ENCODE results near the gene RPS2. TPM values are rescaled to one million over a fixed set of nuclear protein-coding genes. Genes with fewer than 3 reads are reported as not detected.

Gene RPS2
- total and polyA plus RNA-seq, 2 of the 8 experiments (the other 6 are each of a cell fraction or from before 2014, with no cell fraction given) = 4,042 to 16,783 TPM

GRCh38 chr16:1950559-1950958 lies 14.1 kb downstream of the RPS2 start:
- no peak overlapping the region for H2BK15ac ChIP-seq (ENCODE audit: low read length)
- TF ChIP-seq RBBP5 (IDR thresholded peaks at IDR 0.05; ENCODE audit: borderline replicate concordance, low read depth, low read length) (no peak), GTF2F1 (IDR thresholded peaks at IDR 0.05; ENCODE audit: borderline replicate concordance, low read depth, low read length) (no peak), HDAC2 (IDR thresholded peaks at IDR 0.05; ENCODE audit: borderline replicate concordance in 1 of 2, low read depth in 2 of 2, low read length in 2 of 2) (no peak), BRCA1 (IDR thresholded peaks at IDR 0.05; ENCODE audit: low read depth, low read length) (no peak)
- H2AK5ac ChIP-seq (ENCODE audit: low read depth, low read length) = no peak overlapping the region
- no peak overlapping the region for H3K27ac ChIP-seq (ENCODE audit: low read depth, low read length)
- H3K27me3 ChIP-seq (replicated peaks in 1 of 4; ENCODE audit: control insufficient read depth in 3 of 4, extremely low read depth in 1 of 4, insufficient read depth in 3 of 4, low read length in 3 of 4) = no peaks in the 10 kb centered on the region
- no peak overlapping the region for H2BK120ac ChIP-seq (replicated peaks; ENCODE audit: low read depth, low read length)
- peaks cover 0 to 3% (median 0%) of the 10 kb centered on the region in 4 experiments; a peak in 3 of 7 replicates for H3K4me1 ChIP-seq (replicated peaks in 1 of 4; ENCODE audit: control insufficient read depth in 3 of 4, insufficient read depth in 4 of 4, low read length in 3 of 4)
- no peak overlapping the region for H2BK5ac ChIP-seq (ENCODE audit: low read depth, low read length)
- H3K79me2 ChIP-seq (ENCODE audit: control insufficient read depth in 1 of 2, insufficient read depth in 2 of 2, low read length in 2 of 2) = no peaks in the 10 kb centered on the region
- FAIRE-seq (no peak), DNase-seq (ENCODE audit: low read depth in 1 of 2, low spot score in 2 of 2) (no peak)
- CTCF ChIA-PET (ENCODE audit: partially characterized antibody) = interaction anchor here (1.4 to 6.5 kb wide), 3 partner anchors 9 to 87 kb away, joined by 5 to 62 read pairs (median 7); partner anchors contain the start of gene MSRB1
- no peak overlapping the region for H4K5ac ChIP-seq (ENCODE audit: insufficient read length, low read depth, low read length)
- no peak overlapping the region for H3K4me2 ChIP-seq (ENCODE audit: insufficient read depth in 1 of 2, low read depth in 2 of 2, low read length in 2 of 2)
- H3K18ac ChIP-seq (ENCODE audit: extremely low read depth, low read length) = no peak overlapping the region
- H4K91ac ChIP-seq (replicated peaks; ENCODE audit: insufficient read length, low read length) = no peak overlapping the region
- no peak overlapping the region for H3K9ac ChIP-seq (replicated peaks in 1 of 4; ENCODE audit: extremely low read depth in 1 of 4, low read depth in 3 of 4, low read length in 3 of 4)
- no peak overlapping the region for H3K4me3 ChIP-seq (ENCODE audit: extremely low read depth in 1 of 4, insufficient read depth in 2 of 4, low read depth in 3 of 4, low read length in 4 of 4)
- no peak overlapping the region for H3K14ac ChIP-seq (ENCODE audit: insufficient read length)
- 92% methylated on average over 19 of the region's 19 CpGs; no CpG with 5 or more reads in 1 of the 2 experiments for WGBS, 2 experiments (ENCODE audit: extremely low coverage in 1 of 2, insufficient coverage in 1 of 2, insufficient read length in 1 of 2, insufficient replicate concordance in 2 of 2, low coverage in 1 of 2, low lambda C conversion rate in 2 of 2, missing lambda C conversion rate in 1 of 2)
- POLR2A ChIA-PET (ENCODE audit: partially characterized antibody) = interaction anchor here (0.9 to 19.8 kb wide), 3 partner anchors 7 to 20 kb away, joined by 3 to 336 read pairs (median 165); partner anchors contain the start of genes MSRB1, NDUFB10, RNF151 and RPS2
- H3K23ac ChIP-seq (ENCODE audit: insufficient read length) = no peak overlapping the region
- no peak overlapping the region for H2AFZ ChIP-seq (ENCODE audit: low read length)
- H4K8ac ChIP-seq (ENCODE audit: extremely low read depth, insufficient read depth, low read length) = no peak overlapping the region
- H2BK20ac ChIP-seq (ENCODE audit: low read length) = no peak overlapping the region
- no peak overlapping the region for H3K56ac ChIP-seq (replicated peaks; ENCODE audit: insufficient read length, low read depth, low read length)
- H3K23me2 ChIP-seq (ENCODE audit: low read depth, low read length) = no peaks in the 10 kb centered on the region
- no peaks in the 10 kb centered on the region for H3K79me1 ChIP-seq (ENCODE audit: low read depth, low read length)
- no peak overlapping the region for H2BK12ac ChIP-seq (ENCODE audit: low read depth, low read length)
- peaks cover 0 to 4% of the 10 kb centered on the region in 2 experiments for H4K20me1 ChIP-seq (replicated peaks in 1 of 2; ENCODE audit: control insufficient read depth in 1 of 2, insufficient read depth in 2 of 2, low read length in 2 of 2)
- no peak overlapping the region for H3K4ac ChIP-seq (replicated peaks; ENCODE audit: insufficient read length, low read depth, low read length)
- H3K36me3 ChIP-seq (ENCODE audit: control insufficient read depth in 2 of 4, insufficient read depth in 4 of 4, low read length in 3 of 4) = no peaks in the 10 kb centered on the region
- no peaks in the 10 kb centered on the region for H3K9me3 ChIP-seq (ENCODE audit: insufficient read depth in 2 of 2, low read depth in 1 of 2, low read length in 1 of 2)

Measured in H1 (cell line).